Stimulated activated CD8-positive, alpha-beta memory T cell treated with anti-CD3 and anti-CD28 coated beads, Interleukin-2, amount 100 ng/mL, for 48 hours (primary cell): ENCODE data around the gene MAP1LC3A.
A peak's percentile ranks its signal among the peaks of the same experiment; 100 is the strongest.
"Not testable (repeated sequence)": the region's sequence is repeated elsewhere in the genome, so short reads cannot be mapped to it uniquely, and the experiment has no call there.

Experiments
- DNase-seq, 2 donors: peaks; one replicate each; pipeline ENCODE4 v3.0.0-alpha.2; 2020; ENCODE audit warnings: low read depth in 2 of 2

Gene MAP1LC3A

GRCh38 chr20:34558320-34559218, at the start of gene MAP1LC3A:
Gene MAP1LC3A, plus strand, starts transcription at chr20:34558718. Its CDS starts 151 bp downstream, at chr20:34558869.
- peak; percentile 88 for DNase-seq

GRCh38 chr20:34510575-34510974, 47.9 kb upstream of the MAP1LC3A start:
- DNase-seq: no peak

- DNase-seq: no peak
Measured at GRCh38 chr20:34511891-34512265, 46.6 kb upstream of the MAP1LC3A start.

GRCh38 chr20:34512266-34512954, 46.1 kb upstream of the MAP1LC3A start:
- no peak for DNase-seq

GRCh38 chr20:34512955-34513419, 45.5 kb upstream of the MAP1LC3A start:
- DNase-seq: no peak

GRCh38 chr20:34514034-34514433, 44.5 kb upstream of the MAP1LC3A start:
- not testable (repeated sequence) for DNase-seq

- no peak for DNase-seq
Measured at GRCh38 chr20:34514897-34515483, 43.5 kb upstream of the MAP1LC3A start.

GRCh38 chr20:34515484-34516246, 42.9 kb upstream of the MAP1LC3A start:
- DNase-seq: peak; percentile 41 to 59

GRCh38 chr20:34516247-34517113, 42.0 kb upstream of the MAP1LC3A start, which contains the start of gene DYNLRB1:
Gene DYNLRB1, plus strand, starts transcription at chr20:34516422. Its CDS starts 37 bp downstream, at chr20:34516459.
- peak; percentile 93 to 95 for DNase-seq

- DNase-seq: no peak
Measured at GRCh38 chr20:34517114-34517505, 41.4 kb upstream of the MAP1LC3A start.

- DNase-seq: not testable (repeated sequence)
Measured at GRCh38 chr20:34518863-34519262, 39.7 kb upstream of the MAP1LC3A start.

- DNase-seq: not testable (repeated sequence)
Measured at GRCh38 chr20:34519841-34520240, 38.7 kb upstream of the MAP1LC3A start.

GRCh38 chr20:34522969-34523871, 35.3 kb upstream of the MAP1LC3A start:
- DNase-seq: peak; percentile 23 to 46

GRCh38 chr20:34524426-34524825, 34.1 kb upstream of the MAP1LC3A start:
- DNase-seq: no peak

- DNase-seq: no peak
Measured at GRCh38 chr20:34525342-34525708, 33.2 kb upstream of the MAP1LC3A start.

- no peak for DNase-seq
Measured at GRCh38 chr20:34525709-34526416, 32.7 kb upstream of the MAP1LC3A start.

- DNase-seq: no peak
Measured at GRCh38 chr20:34526466-34526865, 32.1 kb upstream of the MAP1LC3A start.

- no peak for DNase-seq
Measured at GRCh38 chr20:34527016-34527415, 31.5 kb upstream of the MAP1LC3A start.

- DNase-seq: no peak
Measured at GRCh38 chr20:34528921-34529297, 29.6 kb upstream of the MAP1LC3A start.
